ENCODE results near the gene AKR1D1.
"Not testable (repeated sequence)": the region's sequence is repeated elsewhere in the genome, so short reads cannot be mapped to it uniquely, and the experiment has no call there.

Gene AKR1D1

GRCh38 chr7:138074540-138074939 is 1.7 kb upstream of the AKR1D1 start:
- no peak for DNase-seq

GRCh38 chr7:138075350-138075749 is 909 bp upstream of the AKR1D1 start:
- no peak for DNase-seq

DNA sequence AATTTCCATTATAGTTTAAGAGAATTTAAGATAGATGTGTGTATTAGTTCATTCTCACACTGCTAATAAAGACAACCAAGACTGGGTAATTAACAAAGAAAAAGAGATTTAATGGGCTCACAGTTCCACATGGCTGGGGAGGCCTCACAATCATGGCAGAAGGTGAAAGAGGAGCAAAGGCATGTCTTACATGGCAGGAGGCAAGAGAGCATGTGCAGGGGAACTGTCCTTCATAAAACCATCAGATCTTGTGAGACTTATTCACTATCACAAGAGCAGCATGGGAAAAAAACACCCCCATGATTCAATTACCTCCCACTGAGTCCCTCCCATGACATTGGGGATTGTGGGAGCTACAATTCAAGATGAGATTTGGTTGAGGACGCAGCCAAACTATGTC is 473 bp upstream of the AKR1D1 start:
- DNase-seq: not testable (repeated sequence)

GRCh38 chr7:138077809-138078208 is 1.6 kb downstream of the AKR1D1 start:
- DNase-seq: no peak

GRCh38 chr7:138079137-138079536 is 2.9 kb downstream of the AKR1D1 start:
- DNase-seq: no peak

- no peak for DNase-seq
Measured at GRCh38 chr7:138081868-138082267, 5.6 kb downstream of the AKR1D1 start.

DNA sequence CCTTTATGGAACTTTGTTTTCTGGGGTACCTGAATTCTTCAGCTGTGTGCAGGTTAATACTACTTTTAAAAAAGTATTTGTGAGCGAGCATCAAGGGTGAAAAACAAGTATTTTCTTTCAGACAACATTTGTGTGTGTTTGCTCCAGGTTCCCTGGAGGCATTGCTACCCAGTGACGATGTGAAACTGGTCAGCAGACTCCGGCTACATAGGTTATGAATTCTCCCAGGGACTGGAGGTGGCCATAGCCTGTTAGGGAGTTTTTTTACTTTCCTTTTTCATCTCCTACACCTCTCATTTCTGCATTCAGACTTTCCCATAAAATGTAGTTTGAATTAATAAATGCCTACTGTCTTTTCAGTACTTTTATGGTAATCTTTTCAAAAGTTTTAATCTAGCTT is 7.6 kb downstream of the AKR1D1 start:
- DNase-seq: no peak

GRCh38 chr7:138086563-138087270 is 10.5 kb downstream of the AKR1D1 start:
- DNase-seq: no peak

- no peak for DNase-seq
Measured at GRCh38 chr7:138089080-138089901, 13.0 kb downstream of the AKR1D1 start.

DNA sequence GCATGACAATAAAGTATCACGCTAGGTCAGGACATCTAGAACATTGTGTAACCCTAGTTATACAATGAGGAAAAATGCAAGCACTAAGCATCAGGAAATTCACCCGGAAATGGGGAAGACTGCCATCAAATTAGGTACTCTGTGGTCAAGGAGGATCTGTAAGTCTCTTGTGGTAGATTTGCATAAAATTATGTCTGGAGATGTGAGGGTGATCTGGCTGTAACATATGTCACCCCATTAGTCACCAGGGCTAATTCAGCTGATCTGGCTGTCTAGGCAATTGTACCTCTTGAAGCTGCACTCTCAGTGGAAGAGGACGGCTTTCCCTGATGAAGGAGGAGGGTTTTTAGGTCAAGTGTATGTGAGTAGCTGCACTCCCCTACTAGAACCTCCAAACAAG is 14.8 kb downstream of the AKR1D1 start:
- no peak for DNase-seq

DNA sequence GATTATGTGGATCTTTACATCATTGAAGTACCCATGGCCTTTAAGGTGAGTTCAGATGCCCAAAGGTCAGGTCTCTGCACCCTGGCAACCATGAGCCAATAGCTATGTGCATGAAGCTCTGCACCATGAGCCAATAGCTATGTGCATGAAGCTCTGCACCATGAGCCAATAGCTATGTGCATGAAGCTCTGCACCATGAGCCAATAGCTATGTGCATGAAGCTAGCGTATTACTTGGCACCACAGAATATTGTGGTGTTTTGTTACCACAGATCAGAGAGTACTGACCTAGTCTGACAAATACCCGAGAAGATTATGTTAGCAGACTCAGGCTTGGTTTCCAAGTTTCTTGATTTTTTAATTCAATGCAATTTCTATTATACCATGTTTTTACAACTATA is 15.6 kb downstream of the AKR1D1 start:
- DNase-seq: not testable (repeated sequence)

GRCh38 chr7:138092486-138093028 is 16.3 kb downstream of the AKR1D1 start:
- no peak for DNase-seq

DNA sequence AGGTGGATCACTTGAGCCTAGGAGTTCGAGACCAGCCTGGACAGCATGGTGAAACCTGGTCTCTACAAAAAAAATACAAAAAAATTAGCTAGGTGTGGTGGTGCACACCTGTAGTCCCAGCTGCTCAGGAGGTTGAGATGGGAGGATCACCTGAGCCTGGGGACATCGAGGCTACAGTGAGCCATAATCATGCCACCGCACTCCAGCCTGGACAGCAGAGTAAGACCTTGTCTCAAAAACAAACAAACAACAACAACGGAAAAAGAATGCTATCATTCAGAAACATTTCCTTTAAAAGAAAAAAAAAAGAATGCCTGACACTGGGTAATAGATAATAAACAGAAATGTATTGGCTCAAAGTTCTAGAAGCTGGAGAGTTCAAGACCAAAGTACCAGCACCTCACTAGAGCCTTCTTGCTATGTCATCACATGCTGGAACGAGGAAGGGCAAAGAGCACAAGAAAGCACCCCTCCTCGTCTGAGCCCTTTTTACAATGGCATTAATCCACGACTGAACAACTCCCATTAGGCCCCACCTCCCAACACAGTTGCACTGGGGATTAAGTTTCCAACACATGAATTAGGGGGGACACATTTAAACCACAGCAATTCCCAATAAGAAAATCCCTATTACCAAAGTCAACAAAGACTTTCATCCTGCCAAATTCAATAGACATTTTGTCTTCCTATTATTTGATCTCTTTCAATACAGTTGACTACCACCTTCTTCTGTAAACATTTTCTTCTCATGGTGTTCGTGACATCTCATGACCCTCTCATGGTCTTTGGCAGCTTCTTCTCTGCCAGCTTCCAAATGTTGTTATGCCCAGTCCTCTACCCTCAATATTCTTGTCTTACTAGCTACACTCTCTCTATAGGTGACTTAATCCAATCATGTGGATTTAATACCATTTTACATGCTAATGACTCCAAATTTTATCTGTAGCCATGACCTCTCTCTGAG is 20.0 kb downstream of the AKR1D1 start:
- no peak for DNase-seq

- DNase-seq: no peak
Measured at GRCh38 chr7:138097064-138097741, 20.9 kb downstream of the AKR1D1 start.

DNA sequence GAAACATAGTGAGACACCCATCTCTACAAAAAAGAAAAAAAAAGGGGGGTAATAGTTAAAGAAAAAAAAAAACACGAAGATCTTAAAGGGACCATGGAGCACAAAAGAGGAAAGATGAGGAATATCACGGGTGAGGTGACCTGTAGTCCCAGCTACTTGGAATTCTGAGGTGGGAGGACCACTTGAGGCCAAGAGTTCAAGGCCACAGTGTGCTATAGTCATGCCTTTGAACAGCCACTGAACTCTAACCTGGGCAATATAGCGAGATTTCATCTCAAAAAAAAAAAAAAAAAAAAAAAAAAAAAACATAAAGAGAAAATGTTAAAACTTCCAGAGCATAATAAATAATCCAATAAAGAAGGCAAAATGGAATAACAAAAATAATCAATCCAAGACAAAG is 23.6 kb downstream of the AKR1D1 start:
- no peak for DNase-seq

- DNase-seq: no peak
Measured at GRCh38 chr7:138105221-138105620, 29.0 kb downstream of the AKR1D1 start.

GRCh38 chr7:138115047-138115446 is 38.8 kb downstream of the AKR1D1 start:
- no peak for DNase-seq

DNA sequence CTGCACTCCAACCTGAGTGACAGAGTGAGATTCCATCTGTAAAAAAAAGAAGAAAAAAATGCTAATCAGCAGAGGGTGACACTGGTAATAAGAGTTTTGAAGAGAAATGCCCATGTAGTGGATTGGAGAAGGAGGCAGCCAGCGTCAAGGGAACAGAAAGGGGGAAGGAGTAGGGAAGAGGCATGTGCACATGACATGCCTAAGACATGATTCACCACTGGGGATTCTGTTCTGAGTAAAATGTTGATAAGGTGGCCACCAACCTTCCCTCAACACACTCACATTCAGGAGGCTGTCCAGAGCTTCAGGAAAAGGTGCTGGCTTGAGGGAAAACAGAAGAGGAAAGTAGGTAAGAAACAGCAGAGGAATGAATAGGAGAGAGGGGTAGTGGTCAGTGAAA is 39.9 kb downstream of the AKR1D1 start:
- no peak for DNase-seq

DNA sequence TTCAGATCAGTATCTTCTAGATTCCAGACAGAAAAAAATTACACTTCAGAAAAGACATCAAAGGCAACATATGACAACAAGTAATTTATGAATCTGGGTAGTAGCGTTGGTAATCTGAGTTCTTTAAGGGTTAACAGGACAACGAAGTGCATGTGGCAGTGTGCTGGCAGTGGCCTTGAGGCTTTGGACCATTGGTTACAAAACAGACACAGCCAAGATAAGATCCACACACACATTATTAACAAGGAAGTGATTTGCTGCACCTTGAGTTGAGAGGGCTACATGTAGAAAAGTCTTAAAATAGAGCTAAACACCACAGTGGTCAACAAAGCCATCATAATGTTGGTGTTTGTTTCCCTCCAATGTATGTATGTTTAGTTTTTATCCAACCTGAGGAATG is 40.6 kb downstream of the AKR1D1 start:
- no peak for DNase-seq

- no peak for DNase-seq
Measured at GRCh38 chr7:138120140-138120827, 44.0 kb downstream of the AKR1D1 start.

DNA sequence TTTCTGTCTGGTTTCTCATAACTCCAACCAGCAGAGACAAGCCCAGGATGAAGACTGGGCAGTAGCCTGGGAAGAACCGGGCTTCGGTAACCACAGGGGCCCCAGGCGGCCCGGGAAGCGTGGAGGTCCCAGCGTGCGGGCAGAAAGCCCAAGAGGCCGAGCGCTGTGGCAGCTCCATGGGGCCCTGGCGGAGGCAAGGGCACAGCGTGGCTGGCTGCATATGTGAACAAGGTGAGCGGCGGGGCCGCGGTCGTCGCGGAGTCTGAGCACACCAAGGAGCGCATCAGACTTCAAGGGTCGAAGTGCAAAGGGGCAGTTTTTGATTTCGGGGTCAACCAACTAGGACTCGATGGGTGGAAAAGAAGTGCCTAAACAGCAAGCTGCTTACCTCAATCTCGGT is 45.9 kb downstream of the AKR1D1 start:
- no peak for DNase-seq

DNA sequence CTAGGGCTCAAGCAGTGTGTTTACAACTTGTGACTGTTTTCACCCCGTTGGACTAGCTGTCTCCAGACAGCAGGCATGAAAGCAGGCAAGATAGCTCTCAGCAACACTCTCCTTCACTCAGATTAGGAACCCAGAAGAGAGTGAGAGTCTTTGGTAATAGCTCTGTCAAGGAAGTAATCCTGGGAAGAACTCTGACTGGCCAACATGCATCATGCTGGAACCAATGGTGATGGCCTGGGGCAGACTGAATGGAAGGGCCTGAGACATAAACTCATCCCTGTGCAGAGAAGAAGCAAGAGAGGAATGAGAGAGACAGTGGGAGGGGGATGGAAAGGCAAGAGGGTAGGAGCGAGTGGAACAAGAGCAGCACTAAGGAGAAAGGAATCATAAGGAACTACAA is 48.9 kb downstream of the AKR1D1 start:
- DNase-seq: no peak

Measured in CD4-positive, alpha-beta T cell treated with Interleukin-15 for 1 hour (primary cell).